KMS-11 (cell line): ENCODE measurements around the gene SMCP.

Experiments used
- H2AFZ ChIP-seq: fragments of 200-600 bp; sonication (generic); 2 replicates; pipeline ENCODE4 v1.6.1; 2016; ENCODE audit warnings: antibody characterized with exemption, mixed run types, low read depth
- H3K27ac ChIP-seq: fragments of 200-600 bp; sonication (generic); 2 replicates; pipeline ENCODE4 v1.6.1; 2016; ENCODE audit warnings: mild to moderate bottlenecking, mixed run types
- H3K27me3 ChIP-seq: fragments of 200-600 bp; sonication (generic); 2 replicates; pipeline ENCODE4 v1.6.1; 2017; ENCODE audit warnings: mild to moderate bottlenecking, low read depth, mixed run types, moderate library complexity; ENCODE audit not compliant: insufficient read depth
- H3K36me3 ChIP-seq: fragments of 200-600 bp; sonication (generic); 2 replicates; pipeline ENCODE4 v1.6.1; 2017; ENCODE audit warnings: mild to moderate bottlenecking, mixed run types; ENCODE audit not compliant: insufficient read depth
- H3K4me1 ChIP-seq: fragments of 200-600 bp; sonication (generic); 2 replicates; pipeline ENCODE4 v1.6.1; 2016; ENCODE audit warnings: mild to moderate bottlenecking, low read depth, mixed run types; ENCODE audit not compliant: poor library complexity, severe bottlenecking
- H3K4me2 ChIP-seq: fragments of 200-600 bp; sonication (generic); 2 replicates; pipeline ENCODE4 v1.7.0; 2016; ENCODE audit warnings: mild to moderate bottlenecking, mixed run types
- H3K4me3 ChIP-seq: fragments of 200-600 bp; sonication (generic); IDR thresholded peaks from 2 replicates; pipeline ENCODE4 v1.6.1; 2017; ENCODE audit warnings: low read depth, low read length, mixed read lengths; ENCODE audit not compliant: insufficient read depth
- H3K79me2 ChIP-seq: fragments of 200-600 bp; sonication (generic); 2 replicates; pipeline ENCODE4 v1.6.1; 2016; ENCODE audit warnings: low read depth, mixed run types; ENCODE audit not compliant: insufficient read depth
- H3K9ac ChIP-seq: fragments of 200-600 bp; sonication (generic); 2 replicates; pipeline ENCODE4 v1.6.1; 2016; ENCODE audit warnings: mild to moderate bottlenecking, mixed run types
- H4K20me1 ChIP-seq: fragments of 200-600 bp; sonication (generic); 2 replicates; pipeline ENCODE4 v1.6.1; 2016; ENCODE audit warnings: mild to moderate bottlenecking, mixed run types; ENCODE audit not compliant: insufficient read depth
- TF ChIP-seq, protein P1 (sequence below): fragments of 200-600 bp; sonication (generic); conservative IDR thresholded peaks from 2 replicates; pipeline ENCODE4 v1.6.1; 2017; ENCODE audit warnings: low read depth, mild to moderate bottlenecking, antibody characterized with exemption, low read length, moderate library complexity, mixed read lengths

The SMCP gene

DNA sequence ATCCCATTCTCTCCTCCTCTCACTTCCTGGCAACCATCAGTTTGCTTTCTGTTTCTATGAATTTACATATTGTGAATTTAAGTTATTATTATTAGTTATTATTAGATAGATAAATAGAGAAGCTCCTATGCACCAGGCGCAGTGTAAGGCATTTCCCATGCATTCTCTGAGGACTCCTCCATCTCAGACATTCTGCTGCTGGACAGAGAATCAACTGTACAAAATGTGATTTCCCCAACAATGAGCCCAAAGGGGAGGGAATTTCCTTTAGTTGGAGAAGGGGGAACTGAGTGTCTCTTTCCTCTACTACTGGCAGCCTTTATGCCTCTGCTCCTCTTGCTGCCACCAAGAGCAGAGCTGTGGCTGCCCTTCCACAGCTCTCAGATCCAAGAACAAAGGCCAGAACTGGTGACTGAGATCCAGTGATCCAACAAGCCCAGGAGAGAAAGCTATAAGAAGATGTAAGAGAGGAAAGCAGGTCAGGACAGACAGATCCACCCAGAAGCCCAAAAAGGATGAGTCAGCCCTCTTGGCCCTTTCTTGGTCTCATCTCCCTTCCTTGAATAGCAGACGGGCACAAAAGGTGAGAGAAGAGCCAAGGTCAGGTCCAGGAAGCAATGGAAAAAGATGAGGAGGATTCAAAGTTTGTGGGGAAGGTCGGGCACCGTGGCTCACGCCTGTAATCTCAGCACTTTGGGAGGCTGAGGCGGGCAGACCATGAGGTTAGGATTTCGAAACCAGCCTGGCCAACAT lies 26.7 kb downstream of the SMCP start:
- TF ChIP-seq, protein P1, sequence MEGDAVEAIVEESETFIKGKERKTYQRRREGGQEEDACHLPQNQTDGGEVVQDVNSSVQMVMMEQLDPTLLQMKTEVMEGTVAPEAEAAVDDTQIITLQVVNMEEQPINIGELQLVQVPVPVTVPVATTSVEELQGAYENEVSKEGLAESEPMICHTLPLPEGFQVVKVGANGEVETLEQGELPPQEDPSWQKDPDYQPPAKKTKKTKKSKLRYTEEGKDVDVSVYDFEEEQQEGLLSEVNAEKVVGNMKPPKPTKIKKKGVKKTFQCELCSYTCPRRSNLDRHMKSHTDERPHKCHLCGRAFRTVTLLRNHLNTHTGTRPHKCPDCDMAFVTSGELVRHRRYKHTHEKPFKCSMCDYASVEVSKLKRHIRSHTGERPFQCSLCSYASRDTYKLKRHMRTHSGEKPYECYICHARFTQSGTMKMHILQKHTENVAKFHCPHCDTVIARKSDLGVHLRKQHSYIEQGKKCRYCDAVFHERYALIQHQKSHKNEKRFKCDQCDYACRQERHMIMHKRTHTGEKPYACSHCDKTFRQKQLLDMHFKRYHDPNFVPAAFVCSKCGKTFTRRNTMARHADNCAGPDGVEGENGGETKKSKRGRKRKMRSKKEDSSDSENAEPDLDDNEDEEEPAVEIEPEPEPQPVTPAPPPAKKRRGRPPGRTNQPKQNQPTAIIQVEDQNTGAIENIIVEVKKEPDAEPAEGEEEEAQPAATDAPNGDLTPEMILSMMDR: no peak
- H2AFZ ChIP-seq: no peak overlapping the region
- no peak overlapping the region for H3K9ac ChIP-seq
- no peaks in the 10 kb centered on the region for H3K36me3 ChIP-seq
- no peaks in the 10 kb centered on the region for H4K20me1 ChIP-seq
- no peak overlapping the region for H3K4me3 ChIP-seq
- H3K4me1 ChIP-seq: no peaks in the 10 kb centered on the region
- no peaks in the 10 kb centered on the region for H3K79me2 ChIP-seq
- no peaks in the 10 kb centered on the region for H3K27me3 ChIP-seq
- H3K4me2 ChIP-seq: no peak overlapping the region
- H3K27ac ChIP-seq: no peak overlapping the region

DNA sequence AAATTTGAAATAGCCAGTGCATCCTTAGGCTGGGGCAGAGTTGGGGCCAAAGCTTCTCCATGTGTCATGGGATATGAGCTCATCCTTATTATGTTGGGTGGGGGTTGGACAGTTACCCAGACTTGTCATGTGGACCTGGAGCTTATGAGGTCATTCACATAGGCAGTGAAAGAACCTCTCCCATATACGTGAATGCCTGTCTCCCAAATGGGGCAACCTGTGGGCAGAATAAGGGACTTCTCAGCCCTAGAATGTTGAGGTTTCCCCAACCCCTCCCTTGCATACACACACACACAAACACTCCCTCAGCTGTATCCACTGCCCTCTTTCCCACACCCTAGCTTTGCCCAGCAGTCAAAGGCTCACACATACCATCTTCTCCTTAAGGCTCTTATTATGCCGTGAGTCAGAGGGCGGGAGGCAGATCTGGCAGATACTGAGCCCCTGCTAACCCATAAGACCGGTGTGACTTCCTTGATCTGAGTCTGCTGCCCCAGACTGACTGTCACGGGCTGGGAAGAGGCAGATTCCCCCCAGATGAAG lies 28.0 kb downstream of the SMCP start:
- H3K4me3 ChIP-seq: no peak overlapping the region
- no peaks in the 10 kb centered on the region for H3K36me3 ChIP-seq
- no peaks in the 10 kb centered on the region for H4K20me1 ChIP-seq
- no peak overlapping the region for H3K4me2 ChIP-seq
- H3K79me2 ChIP-seq: no peaks in the 10 kb centered on the region
- H3K27ac ChIP-seq: no peak overlapping the region
- no peak overlapping the region for H2AFZ ChIP-seq
- TF ChIP-seq, protein P1: no peak
- H3K4me1 ChIP-seq: no peaks in the 10 kb centered on the region
- H3K9ac ChIP-seq: no peak overlapping the region
- no peaks in the 10 kb centered on the region for H3K27me3 ChIP-seq

DNA sequence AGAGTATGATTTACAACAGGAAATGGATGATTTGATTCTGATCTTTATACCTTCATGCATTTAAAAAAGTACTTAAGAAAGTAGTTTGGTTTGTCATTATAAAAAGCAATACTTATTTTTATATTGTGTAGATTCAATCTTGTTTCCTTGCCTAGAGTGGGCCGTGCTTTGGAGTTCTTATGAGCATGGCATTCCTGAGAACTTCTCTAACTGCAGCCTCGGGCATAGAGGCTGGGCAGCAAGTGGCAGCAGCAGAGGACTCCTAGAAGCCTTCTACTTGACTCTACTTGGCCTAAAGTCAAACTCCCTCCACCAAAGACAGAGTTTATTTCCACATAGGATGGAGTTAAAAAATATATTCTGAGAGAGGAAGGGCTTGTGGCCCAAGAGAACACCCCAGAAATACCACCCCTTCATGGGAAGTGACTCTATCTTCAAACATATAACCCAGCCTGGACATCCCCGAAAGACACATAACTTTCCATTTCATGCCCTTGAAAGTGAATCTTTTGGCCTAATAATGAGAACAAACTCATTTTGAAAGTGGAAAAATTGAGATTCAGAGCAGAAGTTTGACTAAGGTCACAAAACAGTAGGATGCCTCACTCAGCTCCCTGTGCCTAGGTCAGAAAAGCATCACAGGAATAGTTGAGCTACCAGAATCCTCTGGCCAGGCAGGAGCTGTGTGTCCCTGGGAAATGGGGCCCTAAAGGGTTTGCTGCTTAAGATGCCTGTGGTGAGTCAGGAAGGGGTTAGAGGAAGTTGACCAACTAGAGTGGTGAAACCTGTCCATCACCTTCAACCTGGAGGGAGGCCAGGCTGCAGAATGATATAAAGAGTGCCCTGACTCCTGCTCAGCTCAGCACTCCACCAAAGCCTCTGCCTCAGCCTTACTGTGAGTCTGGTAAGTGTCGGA lies 29.8 kb downstream of the SMCP start, which contains the start of gene IVL:
IVL (plus strand) TSS at position 861 of the 916 bp plus-strand sequence. CDS start 1,252 bp downstream, outside the sequence.
- Histone ChIP-seq H3K27me3 (no peaks in the 10 kb centered on the region), H4K20me1 (no peaks in the 10 kb centered on the region), H3K9ac (no peak within 1 kb of the TSS), H2AFZ (no peak within 1 kb of the TSS), H3K27ac (no peak within 1 kb of the TSS), H3K4me2 (no peak within 1 kb of the TSS), H3K79me2 (no peaks in the 10 kb centered on the region), H3K4me1 (no peaks in the 10 kb centered on the region), H3K36me3 (no peaks in the 10 kb centered on the region), H3K4me3 (no peak within 1 kb of the TSS)
- TF ChIP-seq, protein P1: no peak

DNA sequence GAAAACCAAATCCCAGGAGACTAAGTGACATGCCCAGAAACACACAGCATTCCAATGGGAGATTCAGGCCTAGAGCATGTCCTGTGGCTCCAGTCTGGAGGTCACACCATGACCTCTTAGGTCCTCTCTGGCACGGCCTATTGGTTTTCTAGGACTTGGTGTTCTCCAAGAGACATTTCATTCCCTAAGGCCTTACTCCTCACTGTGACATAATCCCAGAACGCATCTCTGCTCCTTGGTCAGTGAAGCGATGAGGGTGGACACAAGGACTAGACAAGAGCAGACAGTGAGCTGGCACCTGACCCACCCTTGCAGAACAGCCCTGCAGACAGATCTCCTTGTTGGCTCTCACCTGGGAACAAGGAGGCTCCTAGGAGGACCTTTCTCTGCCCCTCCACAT lies 31.1 kb downstream of the SMCP start:
- TF ChIP-seq, protein P1: no peak
- H3K27me3 ChIP-seq: no peaks in the 10 kb centered on the region
- no peak overlapping the region for H2AFZ ChIP-seq
- H3K9ac ChIP-seq: no peak overlapping the region
- no peaks in the 10 kb centered on the region for H3K4me1 ChIP-seq
- no peak overlapping the region for H3K27ac ChIP-seq
- no peak overlapping the region for H3K4me3 ChIP-seq
- no peak overlapping the region for H3K4me2 ChIP-seq
- no peaks in the 10 kb centered on the region for H3K36me3 ChIP-seq
- H3K79me2 ChIP-seq: no peaks in the 10 kb centered on the region
- H4K20me1 ChIP-seq: no peaks in the 10 kb centered on the region
